HEK293 (cell line): Measurements from ENCODE around the gene NUAK1.

Source experiments
- CTCF ChIA-PET: fragments of 350-600 bp; formaldehyde crosslinking; extraction: SDS; loops from one replicate; lab custom pipeline; 2021; ENCODE audit warnings: antibody characterized with exemption; lab: Yijun Ruan, JAX
- POLR2A ChIA-PET: fragments of 300-600 bp; formaldehyde crosslinking; extraction: SDS; loops from one replicate; lab custom pipeline; 2020; ENCODE audit warnings: antibody characterized with exemption, inconsistent platforms; lab: Yijun Ruan, JAX
- H3K27ac ChIP-seq: fragments of 200-500 bp; sonication (Bioruptor generic); 2 replicates; pipeline ENCODE4 v1.5.1; 2014; ENCODE audit warnings: low read depth, low read length, control low read depth, inconsistent platforms; ENCODE audit errors: extremely low read depth
- H3K36me3 ChIP-seq, 2 experiments: fragments of 200-500 bp in 1 of 2; sonication (Bioruptor generic) in 1 of 2; 1 replicate in 1 of 2; 2 replicates in 1 of 2; pipeline ENCODE4 v1.5.1; 2014 to 2017; ENCODE audit warnings: inconsistent platforms in 2 of 2, low read length in 2 of 2; ENCODE audit not compliant: control insufficient read depth in 2 of 2, insufficient read depth in 1 of 2
- H3K4me1 ChIP-seq: fragments of 200-500 bp; sonication (Bioruptor generic); 2 replicates; pipeline ENCODE4 v1.5.1; 2014; ENCODE audit warnings: mild to moderate bottlenecking, low read length, inconsistent platforms; ENCODE audit not compliant: control insufficient read depth, insufficient read depth
- H3K4me3 ChIP-seq: 2 replicates; pipeline ENCODE4 v1.5.1; 2011; ENCODE audit warnings: low read depth, mild to moderate bottlenecking, control low read depth, low read length, moderate library complexity
- H3K9me3 ChIP-seq: fragments of 200-500 bp; sonication (Bioruptor generic); 2 replicates; pipeline ENCODE4 v1.5.1; 2014; ENCODE audit warnings: low read depth, low read length, inconsistent platforms; ENCODE audit not compliant: control insufficient read depth, insufficient read depth
- FEZF1 ChIP-seq: fragments of 450-650 bp; formaldehyde crosslinking; IDR thresholded peaks from 2 replicates; pipeline ENCODE4 v1.5.1; 2016; ENCODE audit warnings: missing biosample characterization, missing genetic modification characterization
- KLF10 ChIP-seq: fragments of 450-650 bp; IDR thresholded peaks from 2 replicates; pipeline ENCODE4 v1.5.1; 2018; ENCODE audit warnings: missing biosample characterization, mild to moderate bottlenecking, missing genetic modification characterization
- PRDM2 ChIP-seq: fragments of 450-650 bp; formaldehyde crosslinking; IDR thresholded peaks from 2 replicates; pipeline ENCODE4 v1.5.1; 2016; ENCODE audit warnings: missing biosample characterization, missing genetic modification characterization, borderline replicate concordance
- REST ChIP-seq: fragments of 450-650 bp; formaldehyde crosslinking; IDR thresholded peaks from 2 replicates; pipeline ENCODE4 v1.5.1; 2016; ENCODE audit warnings: missing biosample characterization, missing genetic modification characterization
- SETDB1 ChIP-seq: IDR thresholded peaks from one replicate; pipeline ENCODE4 v1.6.1; 2017; ENCODE audit warnings: mild to moderate bottlenecking, low read length, moderate library complexity, mixed read lengths; ENCODE audit not compliant: insufficient read length
- TCF7L2 ChIP-seq: IDR thresholded peaks from 2 replicates; pipeline ENCODE4 v1.6.1; 2011; ENCODE audit warnings: low read depth, mild to moderate bottlenecking, inconsistent platforms, low read length, moderate library complexity, borderline replicate concordance
- ZBTB44 ChIP-seq: fragments of 450-650 bp; IDR thresholded peaks from 2 replicates; pipeline ENCODE4 v1.5.1; 2018; ENCODE audit warnings: missing biosample characterization, mild to moderate bottlenecking, missing genetic modification characterization
- ZBTB8A ChIP-seq: fragments of 450-650 bp; formaldehyde crosslinking; IDR thresholded peaks from 2 replicates; pipeline ENCODE4 v1.5.1; 2016; ENCODE audit warnings: missing biosample characterization, missing genetic modification characterization
- ZNF19 ChIP-seq: fragments of 450-650 bp; formaldehyde crosslinking; IDR thresholded peaks from 2 replicates; pipeline ENCODE4; 2016; ENCODE audit warnings: missing biosample characterization, missing genetic modification characterization, low read depth
- ZNF211 ChIP-seq: fragments of 450-650 bp; formaldehyde crosslinking; IDR thresholded peaks from 2 replicates; pipeline ENCODE4 v1.5.1; 2016; ENCODE audit warnings: low read depth, missing biosample characterization, missing genetic modification characterization
- ZNF335 ChIP-seq: fragments of 450-650 bp; formaldehyde crosslinking; conservative IDR thresholded peaks from 2 replicates; pipeline ENCODE4 v1.5.1; 2016; ENCODE audit warnings: missing biosample characterization, missing genetic modification characterization
- ZNF426 ChIP-seq: fragments of 450-650 bp; formaldehyde crosslinking; IDR thresholded peaks from 2 replicates; pipeline ENCODE4 v1.5.1; 2017; ENCODE audit warnings: missing biosample characterization, missing genetic modification characterization, mild to moderate bottlenecking, inconsistent platforms, moderate library complexity
- ZNF473 ChIP-seq: fragments of 450-650 bp; formaldehyde crosslinking; IDR thresholded peaks from 2 replicates; pipeline ENCODE4 v1.5.1; 2017; ENCODE audit warnings: missing biosample characterization, missing genetic modification characterization
- ZNF529 ChIP-seq: fragments of 450-650 bp; formaldehyde crosslinking; IDR thresholded peaks from 2 replicates; pipeline ENCODE4 v1.5.1; 2017; ENCODE audit warnings: missing genetic modification characterization, missing biosample characterization; ENCODE audit not compliant: insufficient replicate concordance
- ZNF600 ChIP-seq: fragments of 450-650 bp; formaldehyde crosslinking; IDR thresholded peaks from 2 replicates; pipeline ENCODE4 v1.5.1; 2016; ENCODE audit warnings: missing biosample characterization, missing genetic modification characterization
- ZNF629 ChIP-seq: fragments of 450-650 bp; formaldehyde crosslinking; IDR thresholded peaks from 2 replicates; pipeline ENCODE4 v1.5.1; 2017; ENCODE audit warnings: missing biosample characterization, missing genetic modification characterization
- ZNF654 ChIP-seq: fragments of 450-650 bp; formaldehyde crosslinking; IDR thresholded peaks from 2 replicates; pipeline ENCODE4 v1.5.1; 2016; ENCODE audit warnings: low read depth, missing biosample characterization, missing genetic modification characterization
- ZNF660 ChIP-seq: fragments of 450-650 bp; IDR thresholded peaks from 2 replicates; pipeline ENCODE4 v1.5.1; 2018; ENCODE audit warnings: missing biosample characterization, mild to moderate bottlenecking, missing genetic modification characterization
- ZSCAN23 ChIP-seq: fragments of 450-650 bp; formaldehyde crosslinking; IDR thresholded peaks from 2 replicates; pipeline ENCODE4 v1.5.1; 2016; ENCODE audit warnings: missing biosample characterization, missing genetic modification characterization
- TF ChIP-seq, protein P1 (sequence below): fragments of 450-650 bp; IDR thresholded peaks from 2 replicates; pipeline ENCODE4 v1.5.1; 2018; ENCODE audit warnings: missing biosample characterization, missing genetic modification characterization

The NUAK1 gene

GRCh38 chr12:106078358-106079010, 60.3 kb downstream of the NUAK1 start:
- Histone ChIP-seq H3K27ac (no peak overlapping the region), H3K9me3 (no peaks in the 10 kb centered on the region)
- CTCF ChIA-PET: interaction anchor here (0.6 to 1.2 kb wide), 2 partner anchors 58 to 143 kb away, joined by 3 to 4 read pairs; no protein-coding TSS in a partner anchor
- TF ChIP-seq ZNF529 (no peak), ZNF335 (tag by site-specific recombination) (peak; percentile 61), ZNF19 (tag by site-specific recombination) (no peak), REST (no peak), ZNF654 (tag by site-specific recombination) (no peak)
- TF ChIP-seq, all 188 proteins: peak for 1
- H3K4me3 ChIP-seq: no peak overlapping the region
- H3K36me3 ChIP-seq: peaks cover 0 to 3% of the 10 kb centered on the region in 2 experiments; a peak in 2 of 3 replicates
- peaks cover 25% of the 10 kb centered on the region for H3K4me1 ChIP-seq
- POLR2A ChIA-PET: interaction anchor here (1.7 kb wide), 1 partner anchor 33 kb away, joined by 4 read pairs; no protein-coding TSS in a partner anchor

- Histone ChIP-seq H3K27ac (peak overlapping the region; percentile 89), H3K9me3 (no peaks in the 10 kb centered on the region), H3K4me3 (no peak overlapping the region), H3K36me3 (peaks cover 5 to 8% of the 10 kb centered on the region in 2 experiments; a peak in 2 of 3 replicates), H3K4me1 (peaks cover 27% of the 10 kb centered on the region)
- ChIA-PET POLR2A (interaction anchor here (0.9 to 1.2 kb wide), 2 partner anchors 32 to 34 kb away, joined by 3 to 4 read pairs; no protein-coding TSS in a partner anchor), CTCF (interaction anchor here (0.6 to 1.7 kb wide), 5 partner anchors 35 to 149 kb away, joined by 3 to 4 read pairs (median 3); no protein-coding TSS in a partner anchor)
- TF ChIP-seq KLF10 (tag by site-specific recombination) (peak; percentile 70), PRDM2 (tag by site-specific recombination) (no peak), ZBTB44 (peak; percentile 84), ZNF473 (no peak), ZNF629 (tag by site-specific recombination) (peak; percentile 90), ZNF600 (tag by site-specific recombination) (peak; percentile 99), TCF7L2 (peak; percentile 78; the same call in 1 of the 2 replicates), ZNF426 (no peak), SETDB1 (no peak), ZBTB8A (tag by site-specific recombination) (peak; percentile 85), FEZF1 (tag by site-specific recombination) (peak; percentile 100), ZNF211 (tag by site-specific recombination) (no peak), ZNF660 (no peak), ZSCAN23 (tag by site-specific recombination) (peak; percentile 51; the same call in 1 of the 2 replicates)
- TF ChIP-seq, protein P1, sequence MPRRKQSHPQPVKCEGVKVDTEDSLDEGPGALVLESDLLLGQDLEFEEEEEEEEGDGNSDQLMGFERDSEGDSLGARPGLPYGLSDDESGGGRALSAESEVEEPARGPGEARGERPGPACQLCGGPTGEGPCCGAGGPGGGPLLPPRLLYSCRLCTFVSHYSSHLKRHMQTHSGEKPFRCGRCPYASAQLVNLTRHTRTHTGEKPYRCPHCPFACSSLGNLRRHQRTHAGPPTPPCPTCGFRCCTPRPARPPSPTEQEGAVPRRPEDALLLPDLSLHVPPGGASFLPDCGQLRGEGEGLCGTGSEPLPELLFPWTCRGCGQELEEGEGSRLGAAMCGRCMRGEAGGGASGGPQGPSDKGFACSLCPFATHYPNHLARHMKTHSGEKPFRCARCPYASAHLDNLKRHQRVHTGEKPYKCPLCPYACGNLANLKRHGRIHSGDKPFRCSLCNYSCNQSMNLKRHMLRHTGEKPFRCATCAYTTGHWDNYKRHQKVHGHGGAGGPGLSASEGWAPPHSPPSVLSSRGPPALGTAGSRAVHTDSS (tag by site-specific recombination): peak; percentile 66
Observed at GRCh38 chr12:106074706-106075392, 63.9 kb downstream of the NUAK1 start.
